ENCODE results near the gene STXBP6. TPM values are rescaled to one million over a fixed set of nuclear protein-coding genes. Genes with fewer than 3 reads are reported as not detected.

STXBP6 gene
- total and polyA plus RNA-seq, 2 of the 13 experiments (the other 11 are each of a cell fraction or from before 2014, with no cell fraction given): 35.3 to 42.8 TPM

DNA sequence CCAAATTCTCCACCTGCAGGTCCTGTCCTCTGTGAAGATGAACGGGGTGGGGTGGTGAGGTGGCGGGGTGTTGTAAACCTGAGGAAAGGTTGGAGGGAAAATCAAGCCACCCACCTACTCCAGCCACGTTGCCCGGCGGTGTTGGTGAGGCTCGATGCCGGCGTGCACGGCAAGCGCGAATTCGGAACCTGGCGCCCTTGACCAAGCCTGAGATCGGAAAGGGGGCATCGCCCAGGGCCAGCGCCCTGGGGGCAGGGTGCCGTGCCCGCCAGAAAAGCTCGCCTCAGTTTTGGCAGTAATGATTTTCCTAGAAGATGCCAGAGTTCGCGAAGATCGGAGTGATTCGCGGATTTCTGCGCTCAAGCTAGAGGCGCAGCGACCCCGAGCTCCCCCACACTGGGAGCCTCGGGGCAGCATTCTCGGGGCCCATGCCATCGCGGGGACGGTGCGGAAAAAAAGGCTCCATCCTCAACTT is 817 bp downstream of the STXBP6 start:
- Histone ChIP-seq H3K27ac (ENCODE audit: extremely low read length, insufficient read depth, low read length) (no peak overlapping the region), H3K9me3 (ENCODE audit: low read length) (no peaks in the 10 kb centered on the region), H3K9ac (ENCODE audit: insufficient read depth, low read depth, low read length) (peak overlapping the region; percentile 56), H3K4me1 (ENCODE audit: insufficient read depth, low read length) (peaks cover 41% of the 10 kb centered on the region), H3K79me2 (ENCODE audit: insufficient read depth, low read length) (no peaks in the 10 kb centered on the region), H3K4me2 (ENCODE audit: low read depth, low read length) (peak overlapping the region; percentile 84), H4K20me1 (ENCODE audit: insufficient read depth, low read length) (no peaks in the 10 kb centered on the region), H3K36me3 (replicated peaks in 1 of 2; ENCODE audit: control insufficient read depth in 1 of 2, insufficient read depth in 2 of 2, low read length in 2 of 2) (no peaks in the 10 kb centered on the region), H3K27me3 (ENCODE audit: control insufficient read depth in 1 of 2, insufficient read depth in 2 of 2, low read length in 2 of 2) (peaks cover 0 to 25% of the 10 kb centered on the region in 2 experiments; a peak in 3 of 5 replicates), H3K4me3 (replicated peaks in 1 of 3; ENCODE audit: insufficient read depth in 1 of 3, low read depth in 2 of 3, low read length in 3 of 3) (peak overlapping the region; percentile 65 to 82 (median 73)), H2AFZ (ENCODE audit: low read length) (no peak overlapping the region)
- in situ Hi-C loops (cut with HindIII; ENCODE audit: extremely low pct_ligation_motif_present, low pct_unique_long_range_greater_than_20kb) (no loop called here), intact Hi-C loops (cut with micrococcal nuclease; ENCODE audit: unreplicated experiment) (no loop called here)
- POLR2A ChIA-PET: interaction anchor here (0.7 to 1.3 kb wide), 2 partner anchors 231 to 257 kb away, joined by 3 read pairs; no protein-coding TSS in a partner anchor
- no TSS peak for BruUV-seq (replicated peaks)
- 69% methylated on average over 34 of the region's 34 CpGs for WGBS (ENCODE audit: low lambda C conversion rate)
- no peak for FAIRE-seq
- no peak for ATAC-seq
- CTCF ChIA-PET (ENCODE audit: low intra/inter-chr PET ratio, low total read pairs): interaction anchor here (1.6 kb wide), 1 partner anchor 243 kb away, joined by 7 read pairs; no protein-coding TSS in a partner anchor
- no peak for DNase-seq (ENCODE audit: low spot score)
- TF ChIP-seq ZNF781 (CRISPR knock-in tag; IDR thresholded peaks at IDR 0.05; ENCODE audit: borderline replicate concordance, not compliant biosample characterization) (peak; percentile 87), ZNF296 (CRISPR knock-in tag; conservative IDR thresholded peaks at IDR 0.05) (0 out of 2 replicates have a peak, but pooled peaks have one; percentile 48), SALL1 (CRISPR knock-in tag; IDR thresholded peaks at IDR 0.05) (no peak), MEIS2 (CRISPR knock-in tag; IDR thresholded peaks at IDR 0.05) (no peak), ZNF777 (CRISPR knock-in tag; IDR thresholded peaks at IDR 0.05) (no peak), SNRNP70 (IDR thresholded peaks at IDR 0.05; ENCODE audit: low read depth, low read length) (no peak), ZIK1 (CRISPR knock-in tag; IDR thresholded peaks at IDR 0.05; ENCODE audit: borderline replicate concordance, low read depth) (no peak), ZNF546 (CRISPR knock-in tag; conservative IDR thresholded peaks at IDR 0.05) (no peak), ZNF737 (CRISPR knock-in tag; IDR thresholded peaks at IDR 0.05; ENCODE audit: borderline replicate concordance) (peak; percentile 83; the same call in 1 of the 2 replicates), ZNF274 (CRISPR knock-in tag; IDR thresholded peaks at IDR 0.05) (no peak; the same call in 1 of the 2 replicates)
- TF ChIP-seq, protein P1, sequence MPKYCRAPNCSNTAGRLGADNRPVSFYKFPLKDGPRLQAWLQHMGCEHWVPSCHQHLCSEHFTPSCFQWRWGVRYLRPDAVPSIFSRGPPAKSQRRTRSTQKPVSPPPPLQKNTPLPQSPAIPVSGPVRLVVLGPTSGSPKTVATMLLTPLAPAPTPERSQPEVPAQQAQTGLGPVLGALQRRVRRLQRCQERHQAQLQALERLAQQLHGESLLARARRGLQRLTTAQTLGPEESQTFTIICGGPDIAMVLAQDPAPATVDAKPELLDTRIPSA (CRISPR knock-in tag; IDR thresholded peaks at IDR 0.05; ENCODE audit: borderline replicate concordance): no peak
- TF ChIP-seq, protein P2, sequence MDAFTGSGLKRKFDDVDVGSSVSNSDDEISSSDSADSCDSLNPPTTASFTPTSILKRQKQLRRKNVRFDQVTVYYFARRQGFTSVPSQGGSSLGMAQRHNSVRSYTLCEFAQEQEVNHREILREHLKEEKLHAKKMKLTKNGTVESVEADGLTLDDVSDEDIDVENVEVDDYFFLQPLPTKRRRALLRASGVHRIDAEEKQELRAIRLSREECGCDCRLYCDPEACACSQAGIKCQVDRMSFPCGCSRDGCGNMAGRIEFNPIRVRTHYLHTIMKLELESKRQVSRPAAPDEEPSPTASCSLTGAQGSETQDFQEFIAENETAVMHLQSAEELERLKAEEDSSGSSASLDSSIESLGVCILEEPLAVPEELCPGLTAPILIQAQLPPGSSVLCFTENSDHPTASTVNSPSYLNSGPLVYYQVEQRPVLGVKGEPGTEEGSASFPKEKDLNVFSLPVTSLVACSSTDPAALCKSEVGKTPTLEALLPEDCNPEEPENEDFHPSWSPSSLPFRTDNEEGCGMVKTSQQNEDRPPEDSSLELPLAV (CRISPR knock-in tag; conservative IDR thresholded peaks at IDR 0.05; ENCODE audit: low read depth): no peak
- TF ChIP-seq, protein P3, sequence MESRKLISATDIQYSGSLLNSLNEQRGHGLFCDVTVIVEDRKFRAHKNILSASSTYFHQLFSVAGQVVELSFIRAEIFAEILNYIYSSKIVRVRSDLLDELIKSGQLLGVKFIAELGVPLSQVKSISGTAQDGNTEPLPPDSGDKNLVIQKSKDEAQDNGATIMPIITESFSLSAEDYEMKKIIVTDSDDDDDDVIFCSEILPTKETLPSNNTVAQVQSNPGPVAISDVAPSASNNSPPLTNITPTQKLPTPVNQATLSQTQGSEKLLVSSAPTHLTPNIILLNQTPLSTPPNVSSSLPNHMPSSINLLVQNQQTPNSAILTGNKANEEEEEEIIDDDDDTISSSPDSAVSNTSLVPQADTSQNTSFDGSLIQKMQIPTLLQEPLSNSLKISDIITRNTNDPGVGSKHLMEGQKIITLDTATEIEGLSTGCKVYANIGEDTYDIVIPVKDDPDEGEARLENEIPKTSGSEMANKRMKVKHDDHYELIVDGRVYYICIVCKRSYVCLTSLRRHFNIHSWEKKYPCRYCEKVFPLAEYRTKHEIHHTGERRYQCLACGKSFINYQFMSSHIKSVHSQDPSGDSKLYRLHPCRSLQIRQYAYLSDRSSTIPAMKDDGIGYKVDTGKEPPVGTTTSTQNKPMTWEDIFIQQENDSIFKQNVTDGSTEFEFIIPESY (CRISPR knock-in tag; IDR thresholded peaks at IDR 0.05): peak; percentile 51; the same call in 1 of the 2 replicates
- TF ChIP-seq, protein P4, sequence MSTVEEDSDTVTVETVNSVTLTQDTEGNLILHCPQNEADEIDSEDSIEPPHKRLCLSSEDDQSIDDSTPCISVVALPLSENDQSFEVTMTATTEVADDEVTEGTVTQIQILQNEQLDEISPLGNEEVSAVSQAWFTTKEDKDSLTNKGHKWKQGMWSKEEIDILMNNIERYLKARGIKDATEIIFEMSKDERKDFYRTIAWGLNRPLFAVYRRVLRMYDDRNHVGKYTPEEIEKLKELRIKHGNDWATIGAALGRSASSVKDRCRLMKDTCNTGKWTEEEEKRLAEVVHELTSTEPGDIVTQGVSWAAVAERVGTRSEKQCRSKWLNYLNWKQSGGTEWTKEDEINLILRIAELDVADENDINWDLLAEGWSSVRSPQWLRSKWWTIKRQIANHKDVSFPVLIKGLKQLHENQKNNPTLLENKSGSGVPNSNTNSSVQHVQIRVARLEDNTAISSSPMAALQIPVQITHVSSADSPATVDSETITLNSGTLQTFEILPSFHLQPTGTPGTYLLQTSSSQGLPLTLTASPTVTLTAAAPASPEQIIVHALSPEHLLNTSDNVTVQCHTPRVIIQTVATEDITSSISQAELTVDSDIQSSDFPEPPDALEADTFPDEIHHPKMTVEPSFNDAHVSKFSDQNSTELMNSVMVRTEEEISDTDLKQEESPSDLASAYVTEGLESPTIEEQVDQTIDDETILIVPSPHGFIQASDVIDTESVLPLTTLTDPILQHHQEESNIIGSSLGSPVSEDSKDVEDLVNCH (CRISPR knock-in tag; IDR thresholded peaks at IDR 0.05): 0 out of 2 replicates have a peak, but pooled peaks have one; percentile 3
- TF ChIP-seq, protein P5, sequence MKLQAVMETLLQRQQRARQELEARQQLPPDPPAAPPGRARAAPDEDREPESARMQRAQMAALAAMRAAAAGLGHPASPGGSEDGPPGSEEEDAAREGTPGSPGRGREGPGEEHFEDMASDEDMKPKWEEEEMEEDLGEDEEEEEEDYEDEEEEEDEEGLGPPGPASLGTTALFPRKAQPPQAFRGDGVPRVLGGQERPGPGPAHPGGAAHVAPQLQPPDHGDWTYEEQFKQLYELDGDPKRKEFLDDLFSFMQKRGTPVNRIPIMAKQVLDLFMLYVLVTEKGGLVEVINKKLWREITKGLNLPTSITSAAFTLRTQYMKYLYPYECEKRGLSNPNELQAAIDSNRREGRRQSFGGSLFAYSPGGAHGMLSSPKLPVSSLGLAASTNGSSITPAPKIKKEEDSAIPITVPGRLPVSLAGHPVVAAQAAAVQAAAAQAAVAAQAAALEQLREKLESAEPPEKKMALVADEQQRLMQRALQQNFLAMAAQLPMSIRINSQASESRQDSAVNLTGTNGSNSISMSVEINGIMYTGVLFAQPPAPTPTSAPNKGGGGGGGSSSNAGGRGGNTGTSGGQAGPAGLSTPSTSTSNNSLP (IDR thresholded peaks at IDR 0.05; ENCODE audit: low read depth, low read length): no peak

Data from HepG2 (cell line).